Head of caudate nucleus (tissue), 42 donors: ENCODE measurements around the gene KCNH6.

Experiments used
- DNase-seq, 42 donors: peaks; one replicate each; pipeline versions ENCODE4 v3.0.0 to v3.0.0-alpha.2; 2020 to 2021; ENCODE audit warnings: mixed read lengths in 7 of 42
- intact Hi-C: fragments of 100-400 bp; cut with DNase I; formaldehyde crosslinking; loops from one replicate; pipeline ENCODE4 v1.15.0; 2022

Gene KCNH6

GRCh38 chr17:63500543-63501390 lies 22.4 kb upstream of the KCNH6 start:
- DNase-seq = no peak
- intact Hi-C loops = no loop called here

- intact Hi-C loops = no loop called here
- DNase-seq = no peak
Observed at GRCh38 chr17:63503341-63503705, 19.8 kb upstream of the KCNH6 start.

GRCh38 chr17:63504261-63504660 lies 18.9 kb upstream of the KCNH6 start:
- intact Hi-C loops = no loop called here
- DNase-seq = no peak

- DNase-seq = no peak
- intact Hi-C loops = no loop called here
Observed at GRCh38 chr17:63505341-63505740, 17.8 kb upstream of the KCNH6 start.

- intact Hi-C loops = no loop called here
- DNase-seq = no peak
Observed at GRCh38 chr17:63506627-63507026, 16.5 kb upstream of the KCNH6 start.

GRCh38 chr17:63511331-63511730 lies 11.8 kb upstream of the KCNH6 start:
- DNase-seq = no peak
- intact Hi-C loops = no loop called here

- intact Hi-C loops = no loop called here
- no peak for DNase-seq
Observed at GRCh38 chr17:63512388-63512787, 10.8 kb upstream of the KCNH6 start.

GRCh38 chr17:63512896-63513644 lies 10.1 kb upstream of the KCNH6 start:
- intact Hi-C loops = no loop called here
- DNase-seq = no peak

GRCh38 chr17:63514477-63514876 lies 8.7 kb upstream of the KCNH6 start:
- DNase-seq = no peak
- intact Hi-C loops = no loop called here

GRCh38 chr17:63514974-63515373 lies 8.2 kb upstream of the KCNH6 start:
- no peak for DNase-seq
- intact Hi-C loops = no loop called here

GRCh38 chr17:63515426-63515825 lies 7.7 kb upstream of the KCNH6 start:
- DNase-seq = no peak
- intact Hi-C loops = no loop called here

- intact Hi-C loops = no loop called here
- no peak for DNase-seq
Observed at GRCh38 chr17:63516910-63517824, 6.0 kb upstream of the KCNH6 start.

GRCh38 chr17:63517825-63518534 lies 5.2 kb upstream of the KCNH6 start:
- DNase-seq = no peak
- intact Hi-C loops = no loop called here

- DNase-seq = no peak
- intact Hi-C loops = no loop called here
Observed at GRCh38 chr17:63519116-63519881, 3.9 kb upstream of the KCNH6 start.

GRCh38 chr17:63519972-63520882 lies 2.9 kb upstream of the KCNH6 start:
- DNase-seq = no peak
- intact Hi-C loops = loop anchor here (10.0 kb wide), 1 partner anchor 75 kb away; the partner anchor contains the start of gene CYB561

- intact Hi-C loops = loop anchor here (10.0 kb wide), 1 partner anchor 79 kb away; the partner anchor contains the start of gene CYB561
- no peak for DNase-seq
Observed at GRCh38 chr17:63524051-63524450, 893 bp downstream of the KCNH6 start.
